Hepatocyte (in vitro differentiated cells): ENCODE measurements around the gene GYS1. TPM values are rescaled to one million over a fixed set of nuclear protein-coding genes. Genes with fewer than 3 reads are reported as not detected.
"Not testable (repeated sequence)": the region's sequence is repeated elsewhere in the genome, so short reads cannot be mapped to it uniquely, and the experiment has no call there.

Source experiments
- DNase-seq: peaks from one replicate; pipeline ENCODE4 v3.0.0-alpha.2; 2016; ENCODE audit warnings: low spot score
- H2AFZ ChIP-seq: fragments of 200-600 bp; sonication (generic); 2 replicates; pipeline ENCODE4 v1.6.0; 2016; ENCODE audit warnings: antibody characterized with exemption, mild to moderate bottlenecking
- H3K27ac ChIP-seq: fragments of 200-600 bp; sonication (generic); 2 replicates; pipeline ENCODE4 v1.5.1; 2016; ENCODE audit warnings: mild to moderate bottlenecking
- H3K27me3 ChIP-seq: fragments of 200-600 bp; sonication (generic); 2 replicates; pipeline ENCODE4 v1.6.1; 2016
- H3K36me3 ChIP-seq: fragments of 200-600 bp; sonication (generic); replicated peaks from 2 replicates; pipeline ENCODE4 v1.5.1; 2016; ENCODE audit warnings: low read depth; ENCODE audit not compliant: insufficient read depth
- H3K4me1 ChIP-seq: fragments of 200-600 bp; sonication (generic); 2 replicates; pipeline ENCODE4 v1.5.1; 2016; ENCODE audit warnings: mild to moderate bottlenecking, moderate library complexity; ENCODE audit not compliant: insufficient read depth
- H3K4me2 ChIP-seq: fragments of 200-600 bp; sonication (generic); 2 replicates; pipeline ENCODE4 v1.6.0; 2016
- H3K4me3 ChIP-seq: fragments of 200-600 bp; sonication (generic); 2 replicates; pipeline ENCODE4 v1.5.1; 2016; ENCODE audit warnings: mild to moderate bottlenecking
- H3K79me2 ChIP-seq: fragments of 200-600 bp; sonication (generic); 2 replicates; pipeline ENCODE4 v1.6.0; 2017; ENCODE audit warnings: mild to moderate bottlenecking
- H3K9me2 ChIP-seq: fragments of 200-600 bp; sonication (generic); replicated peaks from 2 replicates; pipeline ENCODE4 v1.6.0; 2017; ENCODE audit warnings: mild to moderate bottlenecking; ENCODE audit not compliant: insufficient read depth
- H3K9me3 ChIP-seq: fragments of 200-600 bp; sonication (generic); 2 replicates; pipeline ENCODE4 v1.5.1; 2016; ENCODE audit warnings: low read depth, mild to moderate bottlenecking
- H4K20me1 ChIP-seq: fragments of 200-600 bp; sonication (generic); 2 replicates; pipeline ENCODE4 v1.6.0; 2016; ENCODE audit warnings: mild to moderate bottlenecking; ENCODE audit not compliant: insufficient read depth, poor library complexity, severe bottlenecking
- CTCF ChIP-seq: fragments of 200-600 bp; sonication (generic); IDR thresholded peaks from 2 replicates; pipeline ENCODE4 v1.5.1; 2016; ENCODE audit warnings: antibody characterized with exemption, mild to moderate bottlenecking; ENCODE audit not compliant: poor library complexity
- EZH2 ChIP-seq: fragments of 200-600 bp; sonication (generic); IDR thresholded peaks from 2 replicates; pipeline ENCODE4 v1.6.1; 2016; ENCODE audit warnings: antibody characterized with exemption, mild to moderate bottlenecking, borderline replicate concordance
- EZH2phosphoT487 ChIP-seq: fragments of 200-600 bp; sonication (generic); IDR thresholded peaks from one replicate; pipeline ENCODE4 v1.6.1; 2018; ENCODE audit warnings: antibody characterized with exemption, mild to moderate bottlenecking, low read depth, moderate library complexity; ENCODE audit not compliant: unreplicated experiment, severe bottlenecking
- WGBS: methylation state at CpG from one replicate; pipeline ENCODE4 v1.1.6; 2016; ENCODE audit warnings: low lambda C conversion rate; ENCODE audit errors: missing lambda C conversion rate; 5-methylcytosine and 5-hydroxymethylcytosine counted together
- polyA plus RNA-seq: library from polyadenylated mRNA; unstranded; fragments of >200 nt; fragmentation: Nextera tagmentation; extraction: Ambion mirVana; gene quantifications from 2 replicates; pipeline ENCODE4 v1.2.1, GENCODE V29; 2016
- total RNA-seq: library from RNA; depleted of rRNA; stranded (reverse); fragments of >200 nt; gene quantifications from 2 replicates; pipeline ENCODE4 v1.2.3, GENCODE V29; 2014

Gene GYS1
- total and polyA plus RNA-seq, 2 experiments from 2014 or later, result 37.4 to 45.9 TPM

DNA sequence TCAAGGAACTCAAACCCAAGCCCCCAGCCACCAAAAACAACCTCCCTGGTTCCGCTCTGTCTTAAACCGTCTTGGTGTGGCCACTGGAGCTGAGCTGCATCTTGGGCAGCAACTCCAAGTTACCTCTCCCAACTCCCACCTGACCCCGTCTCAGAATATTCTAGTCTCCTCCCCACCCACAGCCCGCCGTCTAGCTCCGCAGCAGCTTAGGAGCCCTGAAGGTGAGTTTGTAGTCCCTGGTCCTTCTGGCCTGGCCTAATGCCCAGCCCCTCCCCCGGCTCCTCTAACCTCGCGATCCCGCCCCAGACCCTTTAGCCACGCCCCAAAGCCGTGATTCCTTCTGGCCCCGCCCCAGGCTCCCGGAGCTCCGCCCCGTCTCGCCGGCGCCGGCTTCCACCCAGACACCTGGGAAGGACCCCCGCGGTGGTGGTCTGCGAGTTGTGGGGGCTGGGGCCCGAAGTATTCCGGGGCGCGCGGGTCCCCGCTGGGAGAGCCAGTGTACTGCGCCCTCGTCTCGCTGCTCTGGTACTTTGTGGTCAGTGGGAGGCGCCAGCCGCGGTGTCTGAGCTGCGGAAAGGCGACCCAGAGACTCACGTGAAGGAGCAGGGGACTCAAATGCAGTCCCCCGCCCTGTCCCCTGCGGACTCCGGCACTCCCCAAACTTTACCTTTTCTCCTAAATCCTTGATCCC lies 26.3 kb upstream of the GYS1 start:
- Histone ChIP-seq H3K9me2 (no peaks in the 10 kb centered on the region), H3K27me3 (peaks cover 27% of the 10 kb centered on the region), H4K20me1 (no peaks in the 10 kb centered on the region), H2AFZ (no peak overlapping the region), H3K4me1 (peaks cover 9% of the 10 kb centered on the region), H3K4me3 (no peak overlapping the region), H3K36me3 (no peaks in the 10 kb centered on the region), H3K27ac (no peak overlapping the region), H3K79me2 (no peaks in the 10 kb centered on the region), H3K4me2 (peak overlapping the region; percentile 51), H3K9me3 (no peaks in the 10 kb centered on the region)
- peak; percentile 2 for TF ChIP-seq CTCF
- no peak for TF ChIP-seq EZH2phosphoT487
- peak; percentile 49 for DNase-seq
- WGBS, result 44% methylated on average over 41 of the region's 41 CpGs

GRCh38 chr19:49018388-49019241 lies 25.5 kb upstream of the GYS1 start:
- H3K4me3 ChIP-seq, H3K9me2 ChIP-seq, H4K20me1 ChIP-seq, H3K9me3 ChIP-seq, H3K79me2 ChIP-seq, H3K36me3 ChIP-seq, H3K27ac ChIP-seq, DNase-seq, H3K4me1 ChIP-seq: not testable (repeated sequence)
- Histone ChIP-seq H3K27me3 (peaks cover 27% of the 10 kb centered on the region), H3K4me2 (peak overlapping the region; percentile 91), H2AFZ (peak overlapping the region; percentile 6)
- 64% methylated on average over 42 of the region's 50 CpGs for WGBS

- peaks cover 9% of the 10 kb centered on the region for H3K4me1 ChIP-seq
- WGBS, result 2% methylated on average over 59 of the region's 62 CpGs
- no peaks in the 10 kb centered on the region for H3K9me2 ChIP-seq
- H3K4me2 ChIP-seq, result peak overlapping the region; percentile 91
- H3K36me3 ChIP-seq, result no peaks in the 10 kb centered on the region
- H2AFZ ChIP-seq, result peak overlapping the region; percentile 6
- no peaks in the 10 kb centered on the region for H4K20me1 ChIP-seq
- H3K27me3 ChIP-seq, result peaks cover 27% of the 10 kb centered on the region
- DNase-seq, result peak; percentile 71
- peak overlapping the region; percentile 36 for H3K4me3 ChIP-seq
- TF ChIP-seq EZH2 (no peak), CTCF (peak; percentile 52)
- H3K27ac ChIP-seq, result no peak overlapping the region
- no peaks in the 10 kb centered on the region for H3K9me3 ChIP-seq
- no peaks in the 10 kb centered on the region for H3K79me2 ChIP-seq
Observed at GRCh38 chr19:49017666-49018351, 24.7 kb upstream of the GYS1 start.
